GM19023 (cell line): Measurements from ENCODE around the gene CELF4.
"Not testable (repeated sequence)": the region's sequence is repeated elsewhere in the genome, so short reads cannot be mapped to it uniquely, and the experiment has no call there.

Source experiments
- ATAC-seq: cut with Tn5 transposase; IDR thresholded peaks from one replicate; pipeline ENCODE4 v1.9.1; 2021; ENCODE audit warnings: mild to moderate bottlenecking, moderate library complexity; ENCODE audit not compliant: unreplicated experiment

The CELF4 gene

DNA sequence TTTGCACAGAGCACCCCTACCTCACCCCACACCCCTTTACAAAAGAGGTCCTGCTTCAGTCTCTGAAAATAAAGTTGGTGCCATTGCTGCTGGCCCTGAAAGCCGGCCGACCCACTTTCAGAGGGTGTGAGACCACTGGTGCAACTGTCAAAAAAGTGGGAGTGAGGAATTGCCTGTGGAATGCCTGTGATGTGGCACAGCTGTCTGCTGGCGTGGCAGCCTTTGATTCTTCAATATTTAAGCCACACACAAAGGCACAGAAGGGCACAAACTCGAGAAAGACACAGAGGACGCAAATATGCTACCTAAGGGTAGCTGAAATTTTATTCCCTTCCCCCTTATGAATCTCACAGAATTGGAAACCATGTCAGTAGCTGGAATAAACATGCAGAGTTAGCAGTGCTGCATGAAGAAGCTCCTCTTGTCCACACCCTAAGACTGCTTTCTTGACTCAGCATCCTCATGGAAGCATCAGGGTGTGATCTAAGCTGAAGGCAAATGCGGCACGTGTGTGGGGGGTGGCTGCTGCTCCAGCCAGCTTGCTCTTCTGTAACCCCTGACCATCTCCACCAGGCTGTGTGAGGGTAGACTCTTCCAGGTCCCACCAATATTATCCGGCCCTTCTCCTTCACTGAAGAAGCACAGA lies 92.3 kb downstream of the CELF4 start:
- ATAC-seq: no peak

DNA sequence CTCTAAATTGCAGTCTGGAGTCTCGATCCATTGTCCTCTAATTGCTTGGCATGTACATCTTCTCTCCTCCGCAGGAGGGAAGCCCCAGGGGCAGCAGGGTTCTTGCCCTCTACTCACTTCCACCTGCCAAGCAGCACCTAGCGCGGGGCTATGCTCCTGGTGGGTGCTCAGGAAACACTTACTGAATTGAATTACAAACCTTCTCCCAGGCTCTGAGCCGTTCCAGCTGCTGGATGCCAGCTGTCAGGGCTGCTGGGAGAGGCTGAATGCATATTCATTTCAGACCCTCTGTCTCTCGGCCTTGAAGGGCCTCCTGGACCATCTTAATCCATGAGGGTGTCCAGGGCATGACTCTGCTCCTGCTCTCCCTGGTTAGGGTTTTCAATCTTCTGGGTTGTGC lies 94.0 kb downstream of the CELF4 start:
- ATAC-seq: no peak

DNA sequence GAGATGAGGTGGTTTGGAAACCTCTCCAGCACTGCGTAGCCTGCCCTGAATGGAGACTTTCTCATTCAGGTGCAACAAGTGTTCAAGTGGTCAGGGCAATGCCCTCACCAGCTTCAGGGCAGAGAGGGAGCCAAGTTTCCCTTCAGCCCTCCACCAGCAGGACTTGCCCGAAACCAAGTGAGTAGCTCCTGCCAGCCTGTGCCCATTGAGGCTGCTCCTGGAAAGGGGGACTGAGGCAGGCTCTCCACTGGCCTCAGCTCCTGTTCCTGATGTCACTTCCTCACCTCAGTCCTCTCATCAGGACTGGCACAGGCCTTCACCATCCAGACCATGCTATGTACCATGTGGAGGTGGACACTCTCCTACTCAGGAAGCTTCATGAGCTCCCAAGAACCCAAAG lies 94.6 kb downstream of the CELF4 start:
- no peak for ATAC-seq

DNA sequence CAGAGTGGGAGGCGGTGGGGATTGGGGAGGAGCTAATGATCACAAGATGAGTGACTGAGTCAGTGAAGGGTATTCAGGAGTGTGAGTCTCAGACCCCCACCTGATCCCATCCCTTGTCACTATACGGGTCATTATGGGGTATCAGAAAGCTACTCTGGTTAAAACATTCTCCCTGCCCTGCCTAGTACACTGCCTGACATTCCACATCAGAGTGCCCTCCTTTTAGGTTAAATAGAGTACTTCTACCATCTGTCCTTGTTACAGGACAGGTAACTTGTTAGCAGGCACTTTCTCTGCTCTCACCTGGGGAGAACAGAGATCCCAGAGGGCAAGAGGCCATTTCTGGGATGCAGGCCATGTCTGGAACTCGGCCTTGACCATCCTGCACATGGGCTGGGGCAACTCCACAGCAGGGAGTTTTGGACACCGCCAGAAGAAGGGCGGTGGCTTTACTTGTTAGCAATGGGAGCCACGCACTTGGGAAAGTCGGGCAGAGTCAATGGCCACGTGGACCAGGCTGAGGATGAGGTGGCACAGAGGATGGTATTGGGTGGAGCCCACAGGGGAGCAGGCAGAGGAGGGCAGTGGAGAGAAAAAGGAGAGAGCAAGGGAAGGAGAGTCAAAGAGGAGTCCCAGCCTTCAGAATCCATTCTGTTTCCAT lies 98.5 kb downstream of the CELF4 start:
- ATAC-seq: no peak

DNA sequence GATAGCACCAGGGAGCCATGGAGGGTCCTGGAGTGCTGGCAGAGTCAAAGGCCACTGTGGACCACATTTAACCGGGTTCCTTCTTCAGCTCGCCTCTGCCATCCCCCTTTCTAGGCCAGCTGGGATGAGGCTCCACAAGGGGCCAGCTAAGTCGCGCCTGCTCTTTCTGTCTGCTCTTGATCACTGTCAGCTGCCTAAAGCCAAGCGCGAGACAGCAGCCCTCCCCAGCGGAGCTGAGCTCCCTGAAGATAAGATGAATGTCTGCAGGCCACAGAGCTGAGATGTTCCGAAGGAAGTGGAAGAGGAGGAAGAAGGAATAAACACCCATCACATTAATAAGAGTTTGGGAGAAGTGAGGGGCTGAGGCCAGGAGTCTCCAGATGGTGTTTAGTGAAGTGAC lies 99.6 kb downstream of the CELF4 start:
- no peak for ATAC-seq

DNA sequence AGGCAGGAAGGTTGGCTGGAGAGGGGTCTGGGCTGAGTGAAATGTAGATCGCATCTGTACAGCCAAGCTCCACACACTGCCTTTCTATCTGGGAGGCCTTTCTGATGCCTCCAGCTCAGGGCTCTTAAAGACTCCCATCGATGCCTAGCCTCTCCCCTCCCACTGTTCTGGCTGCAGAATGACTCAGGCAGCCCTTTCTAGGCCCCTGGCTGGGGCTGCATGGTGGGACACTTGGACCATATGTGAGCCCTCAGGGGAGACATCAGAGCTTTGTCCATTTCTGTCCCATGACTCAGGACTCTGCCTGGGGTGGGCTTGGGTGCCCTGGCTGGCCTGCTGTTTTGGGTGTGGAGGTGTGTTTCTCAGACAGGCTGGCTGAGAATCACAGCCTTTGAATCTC lies 101.3 kb downstream of the CELF4 start:
- ATAC-seq: no peak

DNA sequence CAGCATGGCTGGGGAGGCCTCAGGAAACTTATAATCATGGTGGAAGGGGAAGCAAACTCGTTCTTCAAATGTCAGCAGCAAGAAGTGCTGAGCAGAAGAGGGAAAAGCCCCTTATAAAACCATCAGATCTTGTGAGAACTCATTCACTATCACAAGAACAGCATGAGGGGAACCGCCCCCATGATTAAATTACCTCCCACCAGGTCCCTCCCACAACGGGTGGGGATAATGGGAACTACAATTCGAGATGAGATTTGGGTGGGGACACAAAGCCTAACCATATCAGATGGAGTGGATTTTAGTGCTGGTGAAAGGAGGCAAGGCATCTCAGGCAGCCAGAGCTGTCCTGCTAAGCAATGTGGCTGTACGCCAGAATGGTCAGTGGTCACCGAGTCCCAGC lies 104.3 kb downstream of the CELF4 start:
- not testable (repeated sequence) for ATAC-seq

DNA sequence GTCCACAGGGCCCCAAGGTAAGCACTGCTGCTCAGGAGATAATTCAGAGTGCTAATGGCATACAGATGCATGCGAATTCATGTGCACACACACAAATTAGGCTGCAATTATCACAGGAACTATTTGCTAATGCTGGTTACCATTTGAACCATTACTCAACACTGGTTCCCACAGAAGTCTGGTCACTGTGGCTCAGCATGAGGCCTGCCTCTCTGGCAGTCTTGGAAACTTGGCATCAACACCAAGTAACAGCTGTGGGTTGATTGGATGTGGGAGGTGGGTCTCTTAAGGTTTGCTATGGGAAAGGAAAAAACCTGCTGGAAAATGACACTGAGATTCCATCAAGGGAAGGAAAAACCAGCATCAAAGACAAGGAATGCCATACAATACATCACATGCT lies 105.0 kb downstream of the CELF4 start:
- ATAC-seq: no peak

DNA sequence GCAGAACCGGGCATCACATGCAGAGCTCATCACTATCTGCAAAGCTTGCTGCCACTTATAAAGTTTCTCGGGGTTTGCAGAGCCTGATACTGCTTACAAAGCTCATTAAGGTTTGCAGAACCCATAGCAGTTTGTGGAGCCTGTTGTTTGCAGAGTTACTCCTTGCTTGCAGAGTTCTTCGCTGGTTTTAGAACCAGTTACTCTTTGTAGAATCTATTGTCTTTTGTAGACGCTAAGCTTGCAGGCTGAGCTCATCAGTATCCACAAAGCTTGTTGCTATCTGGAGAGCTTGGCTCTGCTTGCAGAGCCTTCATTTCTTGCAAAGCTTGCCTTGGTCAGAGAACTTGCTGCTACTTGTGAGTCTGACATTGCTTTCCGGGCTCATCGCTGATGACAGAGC lies 106.9 kb downstream of the CELF4 start:
- no peak for ATAC-seq

DNA sequence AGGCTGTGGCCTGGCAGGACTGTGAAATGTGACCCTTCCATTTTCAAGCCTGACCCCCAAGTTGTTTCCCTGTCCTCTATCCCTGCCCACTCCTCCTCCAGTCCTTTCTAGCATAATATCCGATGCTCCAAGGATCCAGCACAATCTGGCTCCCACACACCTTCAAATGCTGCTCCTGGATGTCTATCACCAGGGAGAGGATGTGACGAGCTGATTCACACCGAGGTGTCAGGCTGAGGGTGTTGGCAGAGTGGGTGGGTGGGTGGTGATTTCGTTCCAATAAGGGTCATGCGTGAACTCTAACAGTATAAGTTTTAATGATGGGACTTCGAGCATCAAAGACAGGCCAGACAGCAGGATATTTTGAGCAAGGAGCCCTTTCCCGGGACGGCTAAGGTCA lies 107.8 kb downstream of the CELF4 start:
- ATAC-seq: no peak

DNA sequence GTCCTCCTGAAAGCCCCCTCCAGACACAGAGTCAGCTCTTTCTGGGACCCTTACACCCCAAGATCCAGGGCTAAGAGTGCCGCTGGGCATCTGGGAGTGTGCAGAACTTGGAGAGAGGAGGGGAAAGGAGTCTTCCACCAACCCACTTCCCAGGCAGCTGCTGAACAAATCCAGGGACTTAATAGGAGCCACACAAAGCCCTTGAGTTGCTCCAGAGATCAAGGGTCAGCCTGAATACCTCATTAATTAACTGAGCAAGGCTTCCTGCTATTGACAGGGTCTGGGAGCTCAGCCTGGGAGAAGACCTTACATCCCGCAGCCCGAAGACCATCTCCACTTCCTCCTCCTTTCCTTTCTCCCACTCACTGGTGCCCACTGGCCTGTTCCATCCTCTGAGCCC lies 108.3 kb downstream of the CELF4 start:
- no peak for ATAC-seq

DNA sequence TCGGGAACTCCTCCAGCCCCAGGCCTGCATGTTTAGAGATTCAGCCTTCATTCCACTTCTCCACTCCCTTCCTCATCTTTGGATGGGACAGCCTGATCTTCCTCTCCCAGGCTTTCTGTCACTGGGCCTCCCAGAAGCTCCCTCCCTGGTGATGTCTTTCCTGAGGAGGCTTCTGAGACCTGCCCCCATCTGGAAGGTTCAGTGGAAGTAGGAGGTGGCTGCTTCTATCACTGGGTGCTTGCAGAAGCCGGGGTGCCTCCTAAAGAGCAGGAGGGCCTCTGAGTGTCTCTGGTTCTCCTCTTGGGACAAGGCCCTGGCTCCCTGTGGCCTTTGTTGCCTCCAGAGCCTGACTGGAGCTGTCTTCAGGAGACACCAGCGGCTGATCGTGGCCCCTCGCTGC lies 108.7 kb downstream of the CELF4 start:
- ATAC-seq: no peak

DNA sequence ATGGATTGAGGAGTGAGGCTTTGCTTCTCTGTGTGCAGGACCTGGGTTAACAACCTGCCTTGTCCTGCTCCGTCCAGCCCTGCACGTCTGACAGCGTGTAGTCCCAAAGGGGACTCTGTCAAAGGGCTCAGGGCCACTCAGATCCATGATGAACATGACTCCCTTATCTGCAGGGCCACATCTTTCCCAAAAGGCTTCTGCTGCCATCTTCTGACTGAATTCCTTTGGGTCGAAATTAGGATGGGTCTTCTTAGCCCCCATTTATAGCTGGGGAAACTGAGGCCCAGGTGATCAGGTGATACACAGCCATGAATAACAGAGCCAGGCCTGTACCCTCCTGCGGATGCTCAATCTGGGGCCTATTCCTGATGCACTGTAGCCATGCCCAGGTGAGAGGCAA lies 109.2 kb downstream of the CELF4 start:
- no peak for ATAC-seq

DNA sequence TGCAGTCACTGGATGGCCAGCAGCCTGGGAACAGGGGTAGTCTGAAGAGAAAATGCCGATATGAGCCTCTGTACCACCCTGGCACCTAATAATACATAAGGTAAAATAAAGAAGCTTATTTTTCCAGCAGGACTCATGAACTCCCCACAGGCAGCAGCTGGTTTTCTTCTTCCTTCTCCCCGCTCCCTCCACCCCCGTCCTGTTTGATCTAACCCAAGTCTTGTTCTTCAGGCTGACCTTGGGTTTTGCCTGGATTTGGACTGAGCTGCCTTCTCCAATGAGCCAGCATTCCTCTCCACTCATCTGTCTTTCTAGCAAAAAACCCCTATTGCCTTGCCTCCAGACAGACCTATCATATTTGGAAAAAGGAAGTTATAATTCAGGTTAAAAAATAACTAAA lies 111.8 kb downstream of the CELF4 start:
- no peak for ATAC-seq

DNA sequence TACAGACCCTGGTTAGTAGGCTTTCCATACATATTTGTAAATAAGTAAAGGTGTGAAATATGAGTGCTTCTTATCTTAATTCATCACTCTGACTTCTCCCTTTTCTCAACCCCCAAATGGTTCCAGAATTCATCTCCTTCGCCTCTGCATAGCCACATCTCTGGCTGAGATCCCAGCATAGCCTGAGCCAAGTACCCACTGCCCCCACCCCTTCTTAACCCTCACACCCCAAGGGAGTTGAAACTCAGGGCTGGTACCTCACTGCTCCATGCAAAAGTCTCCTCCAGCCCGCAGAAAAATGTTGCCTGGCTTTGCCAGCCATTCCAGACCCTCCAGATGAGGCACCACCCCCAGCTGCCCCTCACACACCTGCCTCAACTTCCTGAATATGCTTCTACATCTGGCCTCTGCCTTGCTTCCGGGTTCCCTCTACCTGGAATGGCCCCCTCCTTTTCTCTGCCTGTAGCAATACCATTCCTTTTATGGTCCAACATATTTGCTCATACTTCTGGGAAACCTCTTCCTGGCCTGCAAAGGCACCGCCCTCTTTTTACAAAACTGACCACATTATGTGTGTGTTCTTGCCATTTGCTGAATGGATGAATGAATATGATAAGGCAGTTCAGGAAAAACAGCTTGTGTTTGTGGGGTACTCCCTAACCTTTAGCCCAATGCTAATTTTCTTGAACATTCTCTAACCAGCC lies 112.8 kb downstream of the CELF4 start:
- ATAC-seq: no peak

DNA sequence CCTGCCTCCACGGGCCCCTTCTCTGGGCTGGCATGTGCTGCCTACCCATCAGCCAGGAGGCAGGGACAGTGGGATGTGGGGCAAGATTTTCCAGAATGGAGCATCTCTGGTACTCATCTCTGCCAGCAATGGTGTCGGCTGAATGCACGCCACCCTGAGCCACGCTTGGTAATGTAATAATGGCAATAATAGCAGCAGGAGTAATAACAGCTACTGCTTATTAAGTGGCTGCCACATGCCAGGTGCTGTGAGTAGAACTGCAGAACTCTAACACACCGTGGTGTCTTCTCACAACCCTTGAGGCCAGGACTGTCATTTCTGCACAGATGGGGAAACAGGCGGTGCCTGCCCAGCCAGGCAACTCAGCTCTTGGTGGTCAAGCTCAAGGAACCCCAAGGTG lies 113.6 kb downstream of the CELF4 start:
- ATAC-seq: no peak

DNA sequence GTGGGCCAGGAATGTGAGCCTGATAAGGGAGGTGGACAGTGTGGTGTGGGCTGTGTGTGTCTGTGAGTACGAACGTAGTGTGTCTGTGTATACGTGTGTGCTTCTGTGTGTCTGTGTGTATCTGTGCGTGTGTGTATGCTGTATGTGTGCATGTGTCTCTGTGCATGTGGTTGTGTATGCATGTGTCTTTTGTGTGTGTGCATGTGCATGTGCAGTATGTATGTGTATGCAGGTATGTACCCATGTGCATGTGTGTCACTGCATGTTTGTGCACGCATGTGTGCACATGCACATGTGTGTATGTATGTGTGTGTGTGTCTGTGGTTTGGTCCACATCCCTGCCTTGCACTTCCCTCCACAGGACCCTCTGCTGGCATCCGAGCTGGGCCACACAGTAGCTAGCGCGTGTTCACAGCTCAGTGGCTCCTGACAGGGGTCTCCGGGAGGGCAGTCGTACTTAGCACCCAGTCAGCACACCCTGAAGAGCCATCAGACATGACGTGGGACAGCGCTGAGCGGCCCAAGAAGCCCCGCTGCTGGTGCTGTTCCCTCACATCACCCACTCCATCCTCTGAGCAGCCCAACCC lies 114.3 kb downstream of the CELF4 start:
- ATAC-seq: no peak

DNA sequence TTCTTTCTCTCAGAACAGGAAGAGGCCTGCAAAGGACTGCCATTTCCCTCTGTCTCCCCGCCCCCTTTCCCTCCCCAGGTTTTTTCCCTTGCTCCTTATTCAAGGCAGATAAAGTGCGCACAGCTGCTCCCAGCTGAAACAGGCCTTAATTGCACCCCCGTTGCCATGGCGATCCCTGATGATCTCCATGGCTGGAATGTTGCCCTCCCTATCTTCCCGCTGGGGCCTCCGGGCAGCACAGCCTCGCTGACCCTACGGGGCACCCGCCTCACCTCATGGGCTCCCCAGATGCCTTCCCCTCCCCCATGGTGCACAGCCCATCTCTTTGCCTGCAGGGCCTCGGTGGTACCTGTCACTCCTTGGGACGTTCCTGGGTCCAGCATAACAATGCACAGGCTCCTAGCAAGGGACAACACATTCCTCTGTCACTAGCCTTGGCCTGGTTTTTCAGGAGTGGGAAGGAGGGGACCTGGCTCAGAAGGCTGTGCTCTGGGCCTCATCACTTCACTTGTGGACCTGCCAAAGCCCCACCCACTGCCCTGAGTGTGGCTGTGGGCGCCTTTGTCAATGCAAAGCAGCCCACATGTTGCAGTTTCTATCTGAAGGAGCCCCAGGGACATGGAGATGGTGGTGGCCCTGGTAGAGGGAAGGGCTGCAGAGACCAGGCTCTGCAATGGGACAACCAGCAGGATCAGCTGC lies 115.0 kb downstream of the CELF4 start:
- no peak for ATAC-seq

DNA sequence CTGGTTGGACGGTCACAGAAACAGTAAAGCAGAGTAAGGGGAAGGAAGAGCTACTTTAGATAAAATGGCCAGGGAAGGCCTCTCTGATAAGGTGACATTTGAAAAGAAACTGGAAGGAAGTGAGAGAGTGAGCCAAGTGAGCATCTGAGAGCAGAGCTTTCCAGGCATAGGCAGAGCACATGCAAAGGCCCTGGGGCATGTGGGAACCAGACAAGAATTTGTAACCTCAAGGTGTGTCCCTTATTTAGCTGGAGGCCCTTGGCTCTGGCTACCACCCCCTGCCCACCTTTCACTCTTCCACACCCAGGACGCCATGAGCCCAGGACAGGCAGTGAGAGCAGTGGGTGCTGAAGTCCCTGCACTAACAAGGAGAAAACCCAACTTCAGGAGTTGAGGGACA lies 116.0 kb downstream of the CELF4 start:
- ATAC-seq: no peak

DNA sequence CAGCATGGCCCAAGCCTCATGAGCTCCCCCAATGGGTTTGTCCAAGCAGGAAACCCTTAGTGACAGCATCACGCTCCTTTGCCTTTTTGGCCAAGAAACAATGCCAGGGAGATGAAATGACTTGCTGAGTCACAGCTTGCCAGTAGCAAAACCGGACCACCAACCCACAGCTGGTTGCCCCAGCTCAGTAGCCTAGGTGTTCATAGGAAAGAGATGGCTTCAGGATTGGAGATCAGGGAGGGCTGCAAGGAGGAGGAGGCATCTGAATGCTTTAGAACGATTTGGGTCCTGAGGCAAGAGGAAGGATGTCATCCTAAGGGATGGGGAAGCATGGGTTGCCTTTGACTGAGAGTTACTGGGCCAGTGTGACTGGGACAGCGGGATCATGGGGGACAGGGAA lies 116.7 kb downstream of the CELF4 start:
- ATAC-seq: no peak
